ENCODE data around the gene RFK.

DNA sequence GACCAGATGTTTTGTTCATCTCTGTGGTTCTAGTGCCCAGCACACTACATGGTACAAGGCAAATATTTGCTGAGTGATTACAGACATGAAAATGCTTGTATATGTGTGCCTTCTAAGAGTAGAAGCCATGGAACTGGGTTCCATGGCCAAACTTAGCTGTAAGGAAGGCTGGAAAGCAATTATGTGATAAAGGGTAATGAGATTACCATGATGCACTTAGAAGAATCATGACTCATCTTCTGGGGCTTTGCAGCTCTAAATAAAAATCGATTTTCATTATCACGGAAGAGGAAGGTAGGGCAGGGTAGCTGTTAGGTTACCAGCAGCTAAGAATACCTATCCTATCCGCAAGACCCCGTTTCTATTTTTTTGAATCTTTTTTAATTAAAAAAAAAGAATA lies 28.0 kb downstream of the RFK start:
- TF ChIP-seq, protein P1, sequence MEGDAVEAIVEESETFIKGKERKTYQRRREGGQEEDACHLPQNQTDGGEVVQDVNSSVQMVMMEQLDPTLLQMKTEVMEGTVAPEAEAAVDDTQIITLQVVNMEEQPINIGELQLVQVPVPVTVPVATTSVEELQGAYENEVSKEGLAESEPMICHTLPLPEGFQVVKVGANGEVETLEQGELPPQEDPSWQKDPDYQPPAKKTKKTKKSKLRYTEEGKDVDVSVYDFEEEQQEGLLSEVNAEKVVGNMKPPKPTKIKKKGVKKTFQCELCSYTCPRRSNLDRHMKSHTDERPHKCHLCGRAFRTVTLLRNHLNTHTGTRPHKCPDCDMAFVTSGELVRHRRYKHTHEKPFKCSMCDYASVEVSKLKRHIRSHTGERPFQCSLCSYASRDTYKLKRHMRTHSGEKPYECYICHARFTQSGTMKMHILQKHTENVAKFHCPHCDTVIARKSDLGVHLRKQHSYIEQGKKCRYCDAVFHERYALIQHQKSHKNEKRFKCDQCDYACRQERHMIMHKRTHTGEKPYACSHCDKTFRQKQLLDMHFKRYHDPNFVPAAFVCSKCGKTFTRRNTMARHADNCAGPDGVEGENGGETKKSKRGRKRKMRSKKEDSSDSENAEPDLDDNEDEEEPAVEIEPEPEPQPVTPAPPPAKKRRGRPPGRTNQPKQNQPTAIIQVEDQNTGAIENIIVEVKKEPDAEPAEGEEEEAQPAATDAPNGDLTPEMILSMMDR (conservative IDR thresholded peaks at IDR 0.05 in 1 of 2, IDR thresholded peaks at IDR 0.05 in 1 of 2; ENCODE audit: extremely low read depth in 1 of 2, insufficient read depth in 1 of 2, low read depth in 1 of 2, low read length in 2 of 2), result no peak
- no peak for TF ChIP-seq EZH2 (IDR thresholded peaks at IDR 0.05; ENCODE audit: borderline replicate concordance, low read length)

Measured in mammary epithelial cell (primary cell).